Measurements from ENCODE around the gene CACNA1D.

GRCh38 chr3:53674582-53674981 lies 180.2 kb downstream of the CACNA1D start:
- no peak for TF ChIP-seq CTCF (IDR thresholded peaks at IDR 0.05 in 2 of 3, conservative IDR thresholded peaks at IDR 0.05 in 1 of 3; ENCODE audit: insufficient read depth in 2 of 3, low read depth in 1 of 3, low read length in 3 of 3)
- no peak for TF ChIP-seq MYC (IDR thresholded peaks at IDR 0.05; ENCODE audit: low read depth, low read length)
- TF ChIP-seq MYC (CRISPR knock-in tag; IDR thresholded peaks at IDR 0.05; ENCODE audit: borderline replicate concordance, low read depth), result no peak
- TF ChIP-seq EP300 (IDR thresholded peaks at IDR 0.05; ENCODE audit: low read length), result no peak
- no peak for TF ChIP-seq NFIX (CRISPR knock-in tag; IDR thresholded peaks at IDR 0.05; ENCODE audit: low read depth)
- TF ChIP-seq STAT5A (IDR thresholded peaks at IDR 0.05; ENCODE audit: borderline replicate concordance, low read length), result no peak
- no peak for TF ChIP-seq ZFPM2 (CRISPR knock-in tag; IDR thresholded peaks at IDR 0.05)
- no peak for TF ChIP-seq JUNB (CRISPR knock-in tag; conservative IDR thresholded peaks at IDR 0.05)
- no peak for TF ChIP-seq NRF1 (conservative IDR thresholded peaks at IDR 0.05 in 1 of 2, IDR thresholded peaks at IDR 0.05 in 1 of 2)
- no peak for TF ChIP-seq SP2 (IDR thresholded peaks at IDR 0.05; ENCODE audit: extremely low read depth, low read depth, low read length, poor library complexity, severe bottlenecking)
- no peak for TF ChIP-seq CBFB (CRISPR knock-in tag; IDR thresholded peaks at IDR 0.05)

Data from K562 (cell line).